Measurements from ENCODE around the gene PPM1G.

Gene PPM1G

DNA sequence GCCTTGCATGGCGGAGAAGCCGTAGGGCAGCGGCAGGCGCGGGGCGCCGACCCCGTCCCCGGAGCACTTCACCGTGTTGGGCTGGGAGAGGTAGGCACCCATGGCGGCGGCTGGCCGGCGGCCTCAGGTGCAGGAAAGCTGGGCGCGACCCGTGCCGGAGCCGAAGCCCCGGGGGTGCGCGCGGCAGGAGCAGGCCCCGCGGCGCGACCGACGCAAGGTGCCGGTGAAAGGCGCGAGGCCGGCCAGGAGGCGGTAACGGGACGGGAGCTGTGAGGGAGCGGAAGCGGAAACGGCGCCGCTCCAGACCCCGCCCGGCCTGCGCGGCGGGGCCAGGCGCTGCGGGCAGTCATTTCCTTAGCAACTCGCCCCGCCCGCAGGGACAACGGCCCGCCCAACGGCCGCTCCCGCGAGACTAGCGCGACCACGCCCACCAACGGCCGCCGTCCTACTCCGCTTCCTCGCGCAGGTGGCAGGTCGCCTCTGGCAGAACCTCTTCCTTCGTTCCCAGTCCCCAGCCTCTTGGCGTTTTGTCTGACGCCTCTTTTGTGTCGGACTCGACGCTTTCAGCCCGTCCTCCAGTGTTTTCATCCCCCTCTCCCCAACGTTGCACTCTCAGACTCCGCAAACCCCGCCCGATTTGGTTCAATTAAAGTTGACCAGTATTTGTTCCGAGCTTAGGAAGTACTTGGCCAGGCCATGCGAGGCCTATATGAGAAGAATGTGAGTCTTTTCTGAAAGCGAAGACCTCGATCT is at the start of gene PPM1G:
Gene PPM1G, minus strand, starts transcription at position 271 of the 753 bp plus-strand sequence. Its CDS starts 169 bp downstream, at position 102.
- Histone ChIP-seq H3K36me3 (ENCODE audit: insufficient read depth, insufficient read length, low read length) (peaks cover 13% of the 10 kb centered on the region), H3K4me1 (ENCODE audit: insufficient read depth, insufficient read length) (no peaks in the 10 kb centered on the region), H3K4me3 (ENCODE audit: insufficient read length, low read depth) (peak within 1 kb of the TSS; percentile 93), H3K9ac (ENCODE audit: insufficient read length, low read depth) (peak within 1 kb of the TSS; percentile 95), H3K27me3 (ENCODE audit: insufficient read depth, insufficient read length) (no peaks in the 10 kb centered on the region), H3K9me3 (ENCODE audit: insufficient read depth, low read length) (no peaks in the 10 kb centered on the region)
- TF ChIP-seq ZNF274 (IDR thresholded peaks at IDR 0.05; ENCODE audit: low read depth, low read length) (no peak), SUZ12 (IDR thresholded peaks at IDR 0.05; ENCODE audit: extremely low read depth, insufficient read depth, insufficient read length) (no peak), YY1 (IDR thresholded peaks at IDR 0.05; ENCODE audit: insufficient read depth, insufficient read length) (no peak)
- peak; percentile 95 for DNase-seq (ENCODE audit: low read depth, low spot score)

- TF ChIP-seq YY1 (IDR thresholded peaks at IDR 0.05; ENCODE audit: insufficient read depth, insufficient read length) (no peak), ZNF274 (IDR thresholded peaks at IDR 0.05; ENCODE audit: low read depth, low read length) (no peak), SUZ12 (IDR thresholded peaks at IDR 0.05; ENCODE audit: extremely low read depth, insufficient read depth, insufficient read length) (no peak)
- peaks cover 62% of the 10 kb centered on the region for H3K36me3 ChIP-seq (ENCODE audit: insufficient read depth, insufficient read length, low read length)
- H3K27me3 ChIP-seq (ENCODE audit: insufficient read depth, insufficient read length) = no peaks in the 10 kb centered on the region
- H3K9me3 ChIP-seq (ENCODE audit: insufficient read depth, low read length) = no peaks in the 10 kb centered on the region
- no peak overlapping the region for H3K9ac ChIP-seq (ENCODE audit: insufficient read length, low read depth)
- no peaks in the 10 kb centered on the region for H3K4me1 ChIP-seq (ENCODE audit: insufficient read depth, insufficient read length)
- H3K4me3 ChIP-seq (ENCODE audit: insufficient read length, low read depth) = no peak overlapping the region
- DNase-seq (ENCODE audit: low read depth, low spot score) = no peak
These were observed 44.6 kb upstream of the PPM1G start for GRCh38 chr2:27453968-27454367.

- Histone ChIP-seq H3K36me3 (ENCODE audit: insufficient read depth, insufficient read length, low read length) (peaks cover 63% of the 10 kb centered on the region), H3K4me3 (ENCODE audit: insufficient read length, low read depth) (no peak overlapping the region)
- no peak for DNase-seq (ENCODE audit: low read depth, low spot score)
These were observed 41.7 kb upstream of the PPM1G start for GRCh38 chr2:27451095-27451494.

GRCh38 chr2:27448381-27448780 is 39.0 kb upstream of the PPM1G start:
- no peak for TF ChIP-seq SUZ12 (IDR thresholded peaks at IDR 0.05; ENCODE audit: extremely low read depth, insufficient read depth, insufficient read length)
- TF ChIP-seq YY1 (IDR thresholded peaks at IDR 0.05; ENCODE audit: insufficient read depth, insufficient read length) = no peak
- no peak for TF ChIP-seq ZNF274 (IDR thresholded peaks at IDR 0.05; ENCODE audit: low read depth, low read length)
- no peak for DNase-seq (ENCODE audit: low read depth, low spot score)
- Histone ChIP-seq H3K27me3 (ENCODE audit: insufficient read depth, insufficient read length) (no peaks in the 10 kb centered on the region), H3K9me3 (ENCODE audit: insufficient read depth, low read length) (no peaks in the 10 kb centered on the region), H3K4me1 (ENCODE audit: insufficient read depth, insufficient read length) (no peaks in the 10 kb centered on the region), H3K9ac (ENCODE audit: insufficient read length, low read depth) (no peak overlapping the region), H3K4me3 (ENCODE audit: insufficient read length, low read depth) (no peak overlapping the region), H3K36me3 (ENCODE audit: insufficient read depth, insufficient read length, low read length) (peaks cover 66% of the 10 kb centered on the region)

More at GRCh38 chr2:27451095-27451494, 41.7 kb upstream of the PPM1G start:
- Histone ChIP-seq H3K9ac (ENCODE audit: insufficient read length, low read depth) (no peak overlapping the region), H3K27me3 (ENCODE audit: insufficient read depth, insufficient read length) (no peaks in the 10 kb centered on the region), H3K9me3 (ENCODE audit: insufficient read depth, low read length) (no peaks in the 10 kb centered on the region), H3K4me1 (ENCODE audit: insufficient read depth, insufficient read length) (no peaks in the 10 kb centered on the region)
- no peak for TF ChIP-seq ZNF274 (IDR thresholded peaks at IDR 0.05; ENCODE audit: low read depth, low read length)
- no peak for TF ChIP-seq SUZ12 (IDR thresholded peaks at IDR 0.05; ENCODE audit: extremely low read depth, insufficient read depth, insufficient read length)
- no peak for TF ChIP-seq YY1 (IDR thresholded peaks at IDR 0.05; ENCODE audit: insufficient read depth, insufficient read length)

GRCh38 chr2:27446057-27446456 is 36.7 kb upstream of the PPM1G start:
- Histone ChIP-seq H3K4me1 (ENCODE audit: insufficient read depth, insufficient read length) (peaks cover 2% of the 10 kb centered on the region), H3K36me3 (ENCODE audit: insufficient read depth, insufficient read length, low read length) (peaks cover 59% of the 10 kb centered on the region), H3K9me3 (ENCODE audit: insufficient read depth, low read length) (no peaks in the 10 kb centered on the region), H3K27me3 (ENCODE audit: insufficient read depth, insufficient read length) (no peaks in the 10 kb centered on the region), H3K4me3 (ENCODE audit: insufficient read length, low read depth) (no peak overlapping the region), H3K9ac (ENCODE audit: insufficient read length, low read depth) (no peak overlapping the region)
- TF ChIP-seq YY1 (IDR thresholded peaks at IDR 0.05; ENCODE audit: insufficient read depth, insufficient read length) = no peak
- TF ChIP-seq SUZ12 (IDR thresholded peaks at IDR 0.05; ENCODE audit: extremely low read depth, insufficient read depth, insufficient read length) = no peak
- no peak for TF ChIP-seq ZNF274 (IDR thresholded peaks at IDR 0.05; ENCODE audit: low read depth, low read length)
- DNase-seq (ENCODE audit: low read depth, low spot score) = no peak

DNA sequence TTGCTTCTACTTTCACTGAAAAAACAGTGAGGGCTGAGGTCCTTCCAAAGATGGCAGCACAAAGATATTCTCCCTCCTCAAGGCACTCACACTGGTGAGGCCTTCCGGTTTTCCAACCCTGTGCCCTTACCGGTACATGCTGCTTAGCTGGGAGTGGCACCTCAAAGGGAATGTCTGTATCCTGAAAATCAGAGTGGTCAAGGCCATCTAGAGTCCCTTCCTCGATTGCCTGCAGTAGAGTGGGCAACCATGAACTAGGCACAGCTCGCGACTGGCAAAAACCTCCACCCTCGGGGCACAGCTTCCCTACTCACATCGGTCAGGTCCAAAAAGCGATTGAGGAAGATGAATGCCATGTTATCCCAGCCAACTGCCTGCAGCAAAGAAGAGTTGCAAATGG is 36.2 kb upstream of the PPM1G start:
- no peak for TF ChIP-seq ZNF274 (IDR thresholded peaks at IDR 0.05; ENCODE audit: low read depth, low read length)
- no peak for TF ChIP-seq SUZ12 (IDR thresholded peaks at IDR 0.05; ENCODE audit: extremely low read depth, insufficient read depth, insufficient read length)
- no peak for TF ChIP-seq YY1 (IDR thresholded peaks at IDR 0.05; ENCODE audit: insufficient read depth, insufficient read length)
- H3K36me3 ChIP-seq (ENCODE audit: insufficient read depth, insufficient read length, low read length) = peaks cover 62% of the 10 kb centered on the region
- no peak overlapping the region for H3K4me3 ChIP-seq (ENCODE audit: insufficient read length, low read depth)
- H3K27me3 ChIP-seq (ENCODE audit: insufficient read depth, insufficient read length) = no peaks in the 10 kb centered on the region
- DNase-seq (ENCODE audit: low read depth, low spot score) = no peak
- H3K9me3 ChIP-seq (ENCODE audit: insufficient read depth, low read length) = no peaks in the 10 kb centered on the region
- peaks cover 2% of the 10 kb centered on the region for H3K4me1 ChIP-seq (ENCODE audit: insufficient read depth, insufficient read length)
- H3K9ac ChIP-seq (ENCODE audit: insufficient read length, low read depth) = no peak overlapping the region

DNA sequence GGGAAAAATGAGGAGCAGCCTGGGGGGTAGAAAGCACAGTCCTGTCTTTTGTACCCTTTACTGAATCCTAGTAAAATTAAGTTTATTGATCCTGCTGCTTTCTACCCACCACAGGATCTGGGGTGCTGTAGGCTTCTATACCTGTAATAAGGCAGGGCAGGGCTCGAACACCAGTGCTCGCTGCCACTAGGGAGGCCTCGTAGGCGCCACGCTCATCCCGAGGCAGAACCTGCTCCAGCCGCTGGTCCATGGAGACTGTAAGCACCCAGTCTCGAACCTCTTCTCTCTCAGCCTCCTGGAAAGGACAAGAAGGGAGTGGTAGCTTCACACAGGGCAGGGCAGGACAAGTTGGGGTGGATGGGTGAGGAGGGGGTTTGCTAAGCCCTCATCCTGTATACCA is 35.8 kb upstream of the PPM1G start:
- Histone ChIP-seq H3K9ac (ENCODE audit: insufficient read length, low read depth) (no peak overlapping the region), H3K9me3 (ENCODE audit: insufficient read depth, low read length) (no peaks in the 10 kb centered on the region), H3K4me1 (ENCODE audit: insufficient read depth, insufficient read length) (peaks cover 2% of the 10 kb centered on the region), H3K27me3 (ENCODE audit: insufficient read depth, insufficient read length) (no peaks in the 10 kb centered on the region), H3K4me3 (ENCODE audit: insufficient read length, low read depth) (no peak overlapping the region), H3K36me3 (ENCODE audit: insufficient read depth, insufficient read length, low read length) (peaks cover 66% of the 10 kb centered on the region)
- TF ChIP-seq YY1 (IDR thresholded peaks at IDR 0.05; ENCODE audit: insufficient read depth, insufficient read length) (no peak), ZNF274 (IDR thresholded peaks at IDR 0.05; ENCODE audit: low read depth, low read length) (no peak), SUZ12 (IDR thresholded peaks at IDR 0.05; ENCODE audit: extremely low read depth, insufficient read depth, insufficient read length) (no peak)
- no peak for DNase-seq (ENCODE audit: low read depth, low spot score)
